GM19193 (cell line): ENCODE results near the gene ZNF292.

ENCODE experiments used
- POLR2A ChIP-seq: IDR thresholded peaks from 4 replicates; pipeline ENCODE4 v1.6.1; 2011; ENCODE audit not compliant: insufficient read depth, insufficient read length; ENCODE audit errors: extremely low read depth

The ZNF292 gene

DNA sequence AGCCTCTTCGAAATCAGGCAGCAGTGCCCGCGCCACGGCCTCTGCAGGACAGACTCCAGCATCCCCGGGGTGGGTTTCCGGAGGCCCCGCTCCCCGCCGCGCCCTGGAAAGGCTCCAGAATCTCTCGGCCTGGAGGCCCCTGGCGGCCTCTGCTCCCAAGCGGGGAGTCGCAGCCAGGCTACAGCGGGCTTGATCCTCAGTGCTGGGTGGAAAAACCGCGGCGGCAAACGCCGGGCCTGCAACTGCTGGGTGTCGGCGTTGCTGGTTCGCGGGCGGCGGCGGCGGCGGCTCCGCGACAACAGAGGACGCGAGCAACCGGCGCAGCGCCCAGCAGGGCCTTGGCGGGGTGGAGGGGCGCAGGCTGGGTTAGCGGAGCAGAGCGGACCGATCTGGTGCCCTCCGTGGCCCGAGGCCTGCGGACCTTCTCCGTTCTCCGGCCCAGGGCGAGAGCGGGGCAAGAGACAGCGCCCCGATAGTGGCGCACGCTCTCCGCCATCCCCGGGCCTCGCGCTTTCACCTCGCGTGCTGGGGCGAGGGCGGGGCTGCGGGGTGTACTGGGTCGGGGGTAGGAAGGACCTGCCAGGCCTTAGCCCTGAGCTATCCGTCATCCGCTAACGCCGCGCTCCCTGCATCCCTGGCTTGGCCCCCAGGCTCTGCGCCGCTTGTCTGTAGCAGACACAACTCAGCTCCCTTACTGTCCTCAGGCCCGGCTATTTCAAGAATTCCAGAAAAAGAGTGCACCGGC, 3.4 kb upstream of the ZNF292 start:
- peak; percentile 80 for TF ChIP-seq POLR2A

DNA sequence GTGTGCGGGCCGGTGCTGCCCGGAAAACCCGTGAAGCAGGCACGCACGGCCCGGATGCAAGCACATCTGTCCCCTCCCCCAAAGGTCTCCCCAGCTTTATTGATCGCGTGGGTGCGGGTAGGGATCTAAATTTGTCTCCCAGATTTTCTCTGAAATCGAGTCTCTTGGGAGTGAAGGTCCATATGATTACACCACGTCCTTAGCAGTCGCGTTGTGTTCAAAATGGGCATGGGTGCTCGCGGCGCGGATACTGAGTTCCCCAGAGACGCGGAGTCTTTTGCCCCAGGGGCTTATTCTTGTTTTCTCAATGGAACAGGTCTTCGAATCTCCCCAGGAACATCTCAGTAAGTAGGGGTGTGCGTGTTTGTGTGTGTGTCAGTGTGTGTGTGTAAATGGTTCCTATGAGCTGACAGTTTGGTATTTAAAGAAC, 2.8 kb upstream of the ZNF292 start:
- TF ChIP-seq POLR2A = no peak

DNA sequence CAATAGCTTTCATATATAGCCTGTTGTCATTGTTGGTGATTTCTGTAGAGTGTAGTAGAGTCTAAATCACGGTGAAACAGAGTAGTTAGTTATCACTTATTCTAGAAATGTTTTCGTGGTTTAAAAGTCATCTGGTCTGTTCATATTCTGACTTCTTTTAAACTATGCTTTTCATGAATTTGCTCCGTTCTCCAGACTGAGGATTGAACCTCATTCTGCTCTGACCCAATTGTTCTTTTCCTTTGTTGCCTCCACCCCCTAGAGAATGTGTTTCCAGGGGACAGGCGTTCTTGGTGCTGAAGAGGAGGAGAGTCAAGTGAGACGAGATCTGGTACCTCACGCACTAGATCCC, 748 bp upstream of the ZNF292 start:
- no peak for TF ChIP-seq POLR2A

DNA sequence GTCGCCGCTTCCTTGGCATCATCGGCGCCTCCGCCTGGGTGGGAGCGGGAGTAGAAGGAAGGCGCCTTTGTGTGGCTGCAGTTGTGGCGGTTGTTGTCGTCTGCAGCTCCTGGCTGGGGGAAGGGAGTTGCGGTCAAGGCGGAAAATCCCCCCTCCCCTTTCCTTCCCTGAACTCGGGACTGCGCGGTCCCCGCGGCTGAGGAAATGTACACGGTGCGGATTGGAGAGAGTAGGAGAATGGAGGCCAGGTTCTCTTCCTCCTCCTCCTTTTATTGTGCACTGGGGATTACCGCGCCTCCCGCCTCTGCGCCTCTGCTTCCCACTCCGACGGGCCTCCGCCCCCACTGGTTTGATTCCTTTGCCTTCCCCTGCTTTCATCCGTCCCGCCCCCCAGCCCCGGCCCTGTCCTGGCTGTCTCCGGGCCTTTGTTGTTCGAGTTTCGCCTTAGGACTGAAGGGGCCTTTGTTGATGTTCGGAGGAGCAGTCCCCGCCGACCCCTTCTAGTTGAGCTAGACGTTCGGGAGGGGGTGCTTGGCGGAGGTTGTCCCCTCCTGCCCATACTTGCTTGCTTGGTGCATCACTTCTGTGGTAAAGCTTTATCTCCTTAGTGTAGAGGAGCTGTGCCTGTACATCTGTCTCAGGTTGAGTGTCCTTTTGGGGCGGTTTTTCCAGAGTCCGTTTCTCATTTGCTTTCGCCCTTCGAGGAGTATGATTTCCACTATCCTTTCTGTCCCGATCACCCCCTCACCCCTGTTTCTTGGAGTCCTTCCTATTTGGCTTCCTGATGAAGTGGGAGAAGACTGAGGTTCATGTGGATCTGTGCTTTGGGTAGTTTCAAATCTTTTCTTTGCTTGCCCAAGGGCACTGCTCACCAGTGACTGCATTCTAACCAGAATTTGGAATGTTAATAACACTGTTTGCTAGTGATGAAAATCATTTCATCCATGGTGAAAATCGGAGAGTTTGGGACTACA, 764 bp downstream of the ZNF292 start:
- TF ChIP-seq POLR2A = no peak

DNA sequence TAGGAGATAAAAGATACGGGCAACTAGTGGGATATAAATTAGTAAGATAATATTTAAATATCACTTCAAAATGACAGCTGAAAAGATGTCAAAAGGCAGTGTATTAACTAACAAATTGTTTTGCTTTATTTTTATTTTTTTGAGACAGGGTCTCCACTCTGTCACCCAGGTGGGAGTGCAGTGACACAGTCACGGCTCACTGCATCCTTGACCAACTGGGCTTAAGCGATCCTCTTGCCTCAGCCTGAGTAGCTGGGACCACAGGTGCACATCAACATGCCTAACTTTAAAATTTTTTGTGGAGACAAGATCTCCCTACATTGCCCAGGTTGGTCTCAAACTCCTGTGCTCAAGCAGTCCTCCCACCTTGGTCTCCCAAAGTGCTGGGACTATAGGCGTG, 5.9 kb downstream of the ZNF292 start:
- TF ChIP-seq POLR2A = no peak

DNA sequence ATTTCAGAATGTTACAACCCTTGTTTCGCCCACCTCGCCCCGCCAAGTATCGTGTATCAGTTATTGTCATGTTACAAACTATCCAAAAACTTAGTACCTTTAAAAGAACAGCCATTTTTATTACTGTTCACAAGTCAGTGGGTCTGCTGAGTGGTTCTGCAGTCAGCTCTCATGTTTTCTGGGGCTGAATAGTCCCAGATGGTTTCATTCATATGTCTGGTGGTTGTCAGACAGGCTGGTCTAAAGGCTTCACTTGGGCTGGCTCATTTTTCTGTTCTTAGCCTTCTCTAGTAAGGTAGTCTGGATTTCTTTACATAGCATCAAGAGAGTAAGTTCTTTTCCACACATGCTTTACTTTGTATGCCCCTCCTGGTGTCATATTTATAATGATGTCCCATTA, 8.6 kb downstream of the ZNF292 start:
- no peak for TF ChIP-seq POLR2A

DNA sequence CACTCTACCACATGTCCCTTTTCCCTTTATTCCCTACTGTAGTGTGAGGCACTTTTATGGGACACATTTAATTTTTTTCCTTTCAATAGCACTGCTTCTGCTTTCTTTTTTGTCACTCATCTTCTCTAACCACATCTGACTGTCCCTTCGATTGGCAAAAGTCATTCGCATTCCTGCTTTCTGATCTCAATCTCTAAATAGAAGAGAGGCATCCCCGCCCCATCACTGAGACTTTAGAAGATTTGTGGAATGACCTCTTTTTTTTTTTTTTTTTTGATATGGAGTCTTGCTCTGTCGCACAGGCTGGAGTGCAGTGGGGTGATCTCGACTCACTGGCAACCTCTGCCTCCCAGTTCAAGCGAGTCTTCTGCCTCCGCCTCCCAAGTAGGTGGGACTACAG, 9.1 kb downstream of the ZNF292 start:
- no peak for TF ChIP-seq POLR2A

DNA sequence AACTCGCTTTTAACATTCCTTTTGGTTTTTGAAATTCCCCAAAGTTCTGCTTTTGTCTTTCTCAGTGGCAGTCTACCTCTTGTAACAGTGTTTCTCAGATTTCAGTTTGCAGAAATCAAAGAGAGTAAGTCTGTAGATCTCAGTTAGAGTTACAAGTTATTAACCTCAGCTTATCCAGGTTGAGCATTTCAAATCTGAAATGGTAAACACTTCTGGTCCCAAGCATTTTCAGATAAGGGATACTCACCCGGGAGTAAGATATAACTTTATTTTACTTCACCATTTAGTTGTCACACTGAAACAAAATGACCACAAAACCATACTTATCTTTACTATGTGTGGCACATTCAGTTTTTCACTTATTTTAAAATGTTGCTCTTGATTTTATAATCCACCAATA, 9.8 kb downstream of the ZNF292 start:
- no peak for TF ChIP-seq POLR2A

DNA sequence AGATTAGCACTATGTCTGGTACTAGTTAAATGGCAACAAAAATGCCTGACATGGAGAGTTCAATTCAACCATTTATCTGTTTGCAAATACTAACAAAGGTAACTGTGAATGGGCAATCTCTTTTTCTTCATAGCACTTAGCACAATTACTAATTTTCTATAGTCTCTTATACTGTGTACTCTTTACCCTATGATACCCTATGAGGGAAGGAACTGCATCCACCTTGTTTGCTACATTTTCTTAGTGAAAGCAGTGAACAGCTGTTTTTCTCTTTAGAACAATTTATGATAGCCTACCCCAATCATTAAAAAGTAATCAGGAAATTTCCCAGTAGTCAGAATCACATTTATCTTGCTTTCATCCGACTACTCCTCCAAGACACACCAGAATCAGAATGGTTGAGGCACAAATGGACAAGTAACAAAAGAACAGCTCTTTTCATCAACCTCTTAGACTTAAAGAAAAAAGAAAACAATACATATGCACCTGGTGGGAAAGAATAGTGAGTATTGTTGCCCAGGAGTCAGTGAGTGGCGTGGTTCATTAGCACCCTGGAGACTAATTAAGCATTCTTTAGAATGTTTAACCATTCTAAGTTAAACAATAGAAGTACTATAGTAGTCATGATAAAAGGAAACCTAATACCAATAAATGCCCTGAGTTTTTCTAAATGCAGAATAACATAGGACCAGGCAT, 16.7 kb downstream of the ZNF292 start:
- TF ChIP-seq POLR2A = no peak

DNA sequence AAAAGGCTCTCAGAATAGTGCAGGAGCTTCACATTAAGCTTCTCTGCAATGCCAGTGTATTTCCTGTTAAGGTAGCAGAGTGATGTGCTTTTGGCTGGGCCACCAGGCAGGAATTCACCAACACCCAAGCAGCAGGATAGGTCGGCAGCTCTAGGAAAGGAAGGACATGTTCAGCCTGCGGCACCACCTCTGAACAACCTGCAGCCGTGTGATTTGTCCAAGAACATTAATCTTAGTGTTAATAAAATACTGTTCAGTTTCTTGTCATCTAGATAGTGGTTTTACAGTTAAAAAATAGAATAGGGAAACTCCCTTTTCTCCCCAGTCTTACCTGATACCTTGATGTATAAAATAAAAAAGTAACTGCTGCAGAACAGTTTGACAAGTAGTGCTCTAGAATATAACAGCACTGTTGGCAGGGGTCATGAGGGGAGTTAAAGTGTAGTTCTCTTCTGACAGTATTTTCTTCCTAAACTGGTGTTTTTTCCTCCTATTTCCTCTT, 18.8 kb downstream of the ZNF292 start:
- no peak for TF ChIP-seq POLR2A

DNA sequence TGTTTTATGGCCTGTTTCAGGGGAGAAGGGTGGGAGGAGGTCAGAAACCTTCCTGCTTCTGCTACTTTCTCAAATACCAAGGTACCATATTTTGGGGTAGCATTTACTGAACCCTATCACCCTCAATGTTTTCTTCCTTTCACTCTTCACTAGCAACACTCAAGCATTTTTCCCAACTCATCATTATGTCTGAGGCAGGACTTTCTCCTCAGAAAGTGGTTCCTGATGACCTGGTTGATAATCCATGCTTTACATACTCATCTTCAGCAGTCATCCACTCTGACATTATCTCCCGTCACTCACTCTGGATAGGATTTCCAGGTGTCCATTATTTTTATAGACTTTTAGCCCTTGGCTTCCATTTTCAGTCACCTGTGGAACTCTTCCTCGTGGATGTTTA, 21.1 kb downstream of the ZNF292 start:
- no peak for TF ChIP-seq POLR2A

DNA sequence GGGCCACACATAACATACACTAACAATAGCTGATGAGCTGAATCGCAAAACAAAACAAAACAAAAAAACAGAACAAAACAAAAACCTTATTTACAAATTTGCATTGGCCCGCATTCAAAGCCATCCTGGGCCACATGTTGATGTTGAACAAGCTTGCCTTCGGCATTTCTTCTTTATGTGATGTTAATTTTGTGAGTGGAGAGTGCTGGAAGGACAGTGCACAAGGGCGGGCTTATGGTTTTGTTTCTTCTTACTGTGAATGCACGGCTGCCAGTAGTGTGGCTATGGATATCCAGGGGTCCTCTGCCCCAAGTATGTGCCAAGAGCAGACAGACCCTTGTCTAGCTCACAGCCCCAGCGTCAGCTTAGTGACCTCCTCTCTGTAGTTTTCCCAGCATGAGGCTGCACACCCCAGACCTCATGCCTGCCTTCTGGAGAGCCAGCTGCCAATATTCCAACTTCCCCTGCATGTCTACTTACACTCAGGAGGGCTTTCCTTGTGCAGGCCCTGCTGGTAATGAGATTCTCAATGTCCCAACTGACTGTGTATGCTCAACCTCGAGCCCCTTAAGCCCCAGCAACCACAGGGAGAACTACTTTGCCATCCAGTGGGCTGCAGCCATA, 24.9 kb downstream of the ZNF292 start:
- no peak for TF ChIP-seq POLR2A

DNA sequence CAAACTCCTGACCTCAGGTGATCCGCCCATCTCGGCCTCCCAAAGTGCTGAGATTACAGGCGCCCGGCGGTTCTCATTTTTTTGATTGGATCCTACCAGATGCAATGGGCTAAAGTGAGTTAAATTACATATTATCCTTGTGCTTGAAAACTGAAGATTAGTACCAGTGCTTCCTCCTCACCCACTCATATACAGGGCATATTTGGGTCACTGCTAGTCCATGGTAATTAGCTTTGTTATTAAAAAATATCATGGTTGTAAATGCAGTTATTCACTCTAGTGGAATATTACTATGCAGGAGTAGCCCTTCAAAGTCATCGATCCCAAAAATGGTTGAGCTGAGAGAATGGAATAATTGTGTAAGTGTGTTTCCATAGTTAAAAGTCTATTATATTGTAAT, 26.5 kb downstream of the ZNF292 start:
- no peak for TF ChIP-seq POLR2A

DNA sequence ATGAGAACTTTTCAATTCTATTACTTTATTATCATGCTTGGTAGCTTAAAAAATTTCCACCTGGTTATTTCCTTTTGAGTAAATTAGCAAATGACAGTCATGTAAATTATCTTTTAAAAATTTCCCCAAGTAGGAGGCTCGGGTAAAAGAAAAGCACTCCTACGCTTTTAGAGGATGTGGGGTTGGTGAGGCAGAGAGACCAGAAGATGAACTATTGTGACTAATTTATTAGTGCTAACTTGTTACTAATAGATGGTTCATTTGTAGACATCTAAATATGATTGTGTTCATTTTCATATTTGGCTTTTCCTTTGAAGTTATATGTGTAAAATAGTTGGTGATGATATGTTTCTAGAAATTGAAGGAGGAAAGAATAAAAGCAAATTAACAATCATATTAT, 27.0 kb downstream of the ZNF292 start:
- TF ChIP-seq POLR2A = no peak

DNA sequence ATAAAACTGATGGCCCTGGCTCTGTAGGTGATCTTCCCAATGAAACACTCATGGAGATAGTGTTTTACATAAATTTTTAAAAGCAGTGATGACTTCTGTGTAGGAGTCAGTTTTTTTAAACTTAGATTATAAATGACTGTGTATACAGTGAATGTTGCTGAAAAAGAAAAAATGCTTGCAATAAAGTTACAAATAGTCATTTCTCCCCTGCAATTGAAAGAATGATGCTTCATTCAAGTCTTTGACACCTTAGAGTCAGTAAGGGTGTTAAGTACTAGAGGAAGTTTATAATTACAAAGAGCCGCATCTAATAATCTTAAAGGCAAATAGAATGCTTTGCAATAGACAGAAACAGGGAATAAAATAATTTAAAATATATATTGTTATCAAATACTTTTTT, 27.6 kb downstream of the ZNF292 start:
- TF ChIP-seq POLR2A = no peak
